ENCODE measurements around the gene POLR3G.

POLR3G gene, protein sequence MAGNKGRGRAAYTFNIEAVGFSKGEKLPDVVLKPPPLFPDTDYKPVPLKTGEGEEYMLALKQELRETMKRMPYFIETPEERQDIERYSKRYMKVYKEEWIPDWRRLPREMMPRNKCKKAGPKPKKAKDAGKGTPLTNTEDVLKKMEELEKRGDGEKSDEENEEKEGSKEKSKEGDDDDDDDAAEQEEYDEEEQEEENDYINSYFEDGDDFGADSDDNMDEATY

DNA sequence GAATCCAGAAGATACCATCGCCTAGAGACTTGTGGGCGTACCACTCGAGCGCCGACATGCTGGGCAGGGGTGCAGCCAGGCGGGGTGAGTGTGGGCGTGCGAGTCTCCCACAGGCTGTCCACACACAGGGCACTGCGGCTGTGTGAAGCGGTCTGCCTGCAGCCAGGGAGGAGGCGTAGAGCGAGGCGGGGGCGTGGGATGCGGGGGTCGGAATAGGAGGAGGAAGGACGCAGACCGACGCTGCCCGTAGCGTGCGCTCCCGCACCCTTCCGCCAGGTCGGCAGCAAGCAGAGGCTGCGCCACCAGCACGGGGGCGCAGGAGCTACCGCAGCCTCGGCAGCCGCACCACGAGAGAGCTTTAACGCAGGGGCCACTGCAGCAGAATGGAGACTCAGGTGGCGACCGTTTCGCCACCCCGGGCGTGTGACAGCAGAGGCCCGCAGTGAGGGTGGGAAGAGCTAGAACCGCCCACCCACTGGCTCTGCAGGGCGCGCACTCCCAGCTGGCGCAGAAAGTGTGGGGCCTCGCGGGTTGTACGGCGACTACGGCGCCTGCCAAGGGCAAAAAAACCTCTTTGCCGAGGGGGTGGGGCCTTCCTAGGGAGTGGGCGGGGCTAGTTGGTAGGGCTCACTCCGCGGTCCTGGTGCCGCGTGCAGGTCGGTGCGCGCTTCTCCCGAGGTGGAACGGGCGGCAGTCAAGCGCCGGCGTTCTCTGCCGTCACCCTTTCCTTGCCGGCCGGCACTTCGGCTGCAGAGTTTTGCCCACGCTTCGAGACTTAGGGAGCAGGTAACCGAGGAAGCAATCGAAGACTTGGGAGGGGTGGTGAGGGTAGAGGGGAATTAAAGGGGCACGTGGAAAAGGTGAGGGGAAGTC is at the start of gene POLR3G, which contains the start of gene MBLAC2:
TSS of gene POLR3G (plus strand) at position 630 of the 873 bp plus-strand sequence. CDS start 10,704 bp downstream, outside the sequence.
TSS of gene MBLAC2 (minus strand) at position 537 of the 873 bp plus-strand sequence. CDS start at position 58, 479 bp downstream.
- DNase-seq: peak; percentile 79

DNA sequence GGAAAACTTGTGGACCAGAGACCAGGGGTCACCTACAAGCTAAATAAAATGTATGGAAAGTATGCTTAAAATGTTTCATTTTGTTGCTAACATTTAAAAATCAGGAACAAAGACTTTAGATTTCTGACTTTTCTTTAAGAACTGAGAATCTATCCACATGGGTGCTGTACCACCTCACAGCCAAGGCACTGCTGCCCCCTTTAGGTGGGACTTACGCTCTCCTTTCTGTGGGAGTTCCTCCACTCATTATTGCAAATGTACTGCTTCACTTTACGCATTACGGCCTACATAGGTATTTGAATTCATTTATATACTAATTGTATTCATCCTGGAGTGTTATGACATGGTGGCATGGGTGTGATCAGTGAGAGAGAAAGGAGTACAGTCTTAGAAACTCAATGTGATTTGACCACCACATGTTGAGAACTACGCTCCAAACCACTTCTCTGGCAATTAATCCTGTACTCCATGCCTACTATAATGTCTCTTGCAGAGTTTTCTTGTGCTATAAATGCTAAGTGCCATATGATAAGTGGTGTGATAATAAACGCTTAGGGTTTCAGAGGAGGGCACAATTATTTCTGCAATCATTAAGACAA is 40.4 kb upstream of the POLR3G start:
- DNase-seq: no peak

DNA sequence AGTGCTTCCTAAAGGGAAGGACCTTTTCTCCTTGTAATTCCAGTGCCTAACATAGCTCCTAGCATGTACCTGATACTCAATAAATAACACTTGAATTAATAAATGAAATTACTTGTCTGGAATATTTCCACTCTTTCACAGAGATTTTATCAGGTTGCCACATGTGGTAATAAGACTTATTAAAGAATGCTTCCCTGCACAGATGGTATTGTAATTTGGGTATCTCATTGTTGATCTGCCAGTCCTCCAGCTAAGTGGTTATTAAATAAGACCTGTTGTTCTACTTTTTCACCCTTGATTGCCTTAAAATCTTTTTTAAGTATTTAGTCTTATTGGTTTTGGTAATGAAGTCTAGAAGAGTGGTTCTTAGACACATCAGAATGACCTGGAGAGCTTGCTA is 37.0 kb upstream of the POLR3G start:
- DNase-seq: no peak

DNA sequence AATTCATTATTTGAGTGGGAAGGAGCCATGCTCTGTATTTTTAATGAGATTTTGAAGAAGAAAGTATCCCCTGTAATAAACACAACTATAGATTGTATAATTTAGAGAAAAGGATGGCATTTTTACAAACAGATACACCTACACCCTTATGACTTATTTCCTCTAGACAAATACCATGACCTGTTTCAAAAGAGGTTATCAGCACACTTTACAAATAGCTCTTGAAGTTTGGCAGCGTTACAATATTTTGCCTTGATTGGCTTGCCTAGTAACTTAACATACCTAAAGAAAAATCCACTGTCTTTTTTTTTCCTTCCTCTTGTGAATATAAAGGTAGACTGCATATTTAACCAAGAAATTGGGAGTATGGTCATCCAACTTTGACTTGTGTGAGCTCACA is 36.6 kb upstream of the POLR3G start:
- DNase-seq: no peak

DNA sequence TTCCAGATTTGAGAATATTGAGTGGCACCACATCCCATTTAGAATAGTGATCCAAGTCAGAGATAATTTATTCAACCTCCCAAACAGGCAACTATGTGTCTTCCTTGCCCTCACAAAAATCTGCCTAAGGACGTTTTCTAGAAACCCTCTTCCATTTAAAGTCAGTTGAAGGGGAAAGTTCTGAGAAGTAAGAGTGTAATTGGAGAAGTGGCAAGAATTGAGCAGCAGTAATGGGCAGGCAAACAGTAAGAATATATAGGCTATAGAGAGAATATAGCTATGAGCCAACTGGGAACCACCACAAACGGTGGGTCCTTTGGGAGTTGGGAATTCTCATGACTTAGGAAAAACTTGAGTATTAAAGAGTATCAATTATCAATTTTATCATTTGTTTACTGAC is 34.0 kb upstream of the POLR3G start:
- DNase-seq: no peak

DNA sequence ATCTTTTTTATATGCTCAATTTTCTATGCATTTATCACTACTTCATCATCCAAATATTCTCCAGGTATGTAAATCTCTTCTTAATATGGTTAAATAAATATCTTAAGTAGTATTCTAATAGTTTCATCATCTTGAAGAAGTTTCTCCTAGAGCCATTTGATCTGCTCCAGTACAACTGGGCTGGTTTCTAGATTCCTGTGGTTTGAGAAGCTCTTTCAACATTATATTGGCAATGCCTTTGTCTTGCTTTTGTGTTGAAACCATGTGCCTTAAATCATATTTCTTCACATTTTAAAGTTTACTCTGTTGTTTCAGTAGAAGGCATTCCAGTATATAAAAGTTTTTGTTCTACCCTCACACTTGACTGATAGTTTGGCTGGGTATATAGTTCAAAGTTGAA is 27.7 kb upstream of the POLR3G start:
- DNase-seq: no peak

DNA sequence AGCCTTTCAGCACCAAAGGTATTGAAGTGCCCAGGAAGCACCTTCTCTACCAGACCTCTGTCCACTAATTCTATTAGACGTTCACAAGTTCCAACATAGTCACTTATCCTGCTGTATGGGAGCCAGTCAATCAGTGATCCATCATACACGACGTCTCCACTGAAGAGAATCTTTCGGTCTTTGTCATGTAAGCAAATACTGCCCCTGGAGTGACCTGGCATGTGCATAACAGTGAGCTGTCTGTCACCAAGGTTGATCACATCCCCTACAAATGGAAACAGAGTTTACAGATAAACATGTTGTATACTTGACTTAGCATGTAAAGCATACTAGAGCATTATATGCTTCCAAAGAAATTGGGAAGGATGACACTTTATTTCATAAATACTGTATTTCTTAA is 13.4 kb upstream of the POLR3G start:
- DNase-seq: no peak

DNA sequence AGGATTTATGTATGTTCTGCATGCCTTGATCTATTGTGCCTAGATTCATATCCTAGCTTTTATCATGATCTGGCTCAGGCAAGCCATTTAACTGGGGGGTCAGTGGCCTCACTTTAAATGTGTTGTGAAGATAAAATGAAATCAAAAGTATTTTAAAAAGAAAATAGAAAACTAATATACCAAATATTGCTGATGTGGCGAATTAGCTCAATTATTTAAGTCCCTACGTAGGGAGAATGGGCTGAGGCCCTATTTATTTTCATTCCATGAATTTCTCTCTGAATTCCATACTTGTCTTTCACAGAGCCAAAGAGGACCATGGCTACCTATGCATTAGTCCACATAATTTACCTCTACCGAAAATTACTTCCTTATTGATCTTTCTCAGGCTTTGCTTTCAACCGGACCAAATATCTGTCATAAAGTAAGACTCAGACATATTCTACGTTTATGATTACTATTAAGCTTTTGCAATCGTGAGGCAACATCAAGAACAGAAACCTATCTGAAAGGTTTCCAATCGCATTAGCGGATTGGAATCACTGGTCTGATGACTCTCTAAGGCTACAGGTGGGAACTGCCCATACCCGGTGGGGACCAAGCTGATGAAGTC is 1.8 kb upstream of the POLR3G start:
- DNase-seq: no peak

DNA sequence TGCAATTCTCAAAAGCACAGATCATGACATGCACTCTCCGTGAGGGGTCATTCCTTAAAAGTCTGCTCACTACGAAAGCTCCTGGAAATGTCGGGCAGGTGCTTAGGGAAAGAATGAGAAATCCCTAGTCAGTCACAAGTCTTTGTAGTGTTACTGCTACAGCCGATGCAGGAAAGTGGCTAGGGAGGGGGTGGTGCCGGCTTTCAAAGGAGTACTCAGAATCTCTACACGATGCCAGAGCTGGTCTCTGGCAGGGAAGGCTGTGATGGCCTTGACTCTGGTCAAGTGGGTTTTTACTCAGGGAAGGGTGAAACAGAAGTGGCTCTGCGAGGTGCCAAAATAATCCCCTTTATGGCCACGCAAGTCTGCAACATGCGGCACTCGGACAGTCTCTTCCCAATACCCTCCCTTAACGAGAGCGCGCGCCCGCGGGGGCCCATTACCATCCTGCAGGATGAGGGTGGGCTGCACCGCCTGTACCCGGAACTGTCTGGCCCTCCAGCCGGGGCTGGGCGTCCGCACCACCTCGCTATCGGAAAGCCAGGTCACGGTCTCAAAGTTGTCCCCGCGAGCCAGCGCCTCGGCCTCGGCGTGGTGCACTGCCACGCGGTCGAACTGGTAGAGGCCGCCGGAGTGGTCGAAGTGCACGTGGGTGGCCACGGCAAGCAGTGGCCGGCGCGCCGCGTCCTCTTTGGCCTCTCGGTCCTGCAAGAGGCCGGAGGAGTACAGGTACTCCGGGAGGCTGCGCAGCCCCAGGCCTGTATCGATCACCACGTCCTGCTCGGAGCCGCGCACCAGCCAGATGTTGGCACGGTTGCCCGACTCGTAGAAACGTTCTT is 1.0 kb upstream of the POLR3G start:
- no peak for DNase-seq

DNA sequence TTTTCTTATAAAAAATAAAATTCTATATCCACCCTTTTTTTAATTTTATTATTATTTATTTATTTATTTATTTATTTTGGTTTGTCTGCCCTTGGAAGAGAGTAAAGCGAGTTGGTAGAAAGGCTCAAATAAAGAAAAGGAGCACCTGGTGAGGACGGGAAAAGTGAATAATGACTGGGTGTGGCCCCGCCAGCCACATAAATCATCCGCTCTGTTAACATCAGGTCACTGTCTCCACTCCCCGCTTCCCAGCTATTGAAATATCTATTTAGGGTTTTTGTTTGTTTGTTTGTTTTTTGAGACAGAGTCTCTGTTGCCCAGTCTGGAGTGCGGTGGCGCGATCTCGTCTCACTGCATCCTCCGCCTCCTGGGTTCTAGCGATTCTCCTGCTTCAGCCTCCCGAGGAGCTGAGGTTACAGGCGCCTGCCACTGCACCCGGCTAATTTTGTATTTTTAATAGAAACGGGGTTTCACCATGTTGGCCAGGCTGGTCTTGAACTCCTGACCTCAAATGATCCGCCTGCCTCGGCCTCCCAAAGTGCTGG is 844 bp downstream of the POLR3G start:
- no peak for DNase-seq

DNA sequence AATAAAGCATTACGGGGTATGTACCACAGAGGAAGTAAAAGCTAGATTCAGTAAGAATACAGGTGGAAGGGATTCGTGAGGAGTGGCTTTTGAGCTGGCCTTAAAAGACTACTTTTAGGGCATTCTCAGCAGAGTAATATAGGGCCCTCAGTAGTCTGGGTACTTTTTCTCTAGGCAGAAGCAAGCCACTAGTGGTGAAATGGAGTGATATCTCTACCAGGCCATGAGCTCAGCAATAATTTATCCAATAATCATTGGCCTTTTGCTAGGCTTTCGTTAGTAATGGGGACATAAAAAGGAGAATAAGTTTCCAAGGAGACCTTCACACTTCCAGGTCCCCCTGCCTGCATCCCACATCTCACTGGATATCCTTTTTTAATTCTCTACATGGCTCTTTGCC is 1.7 kb downstream of the POLR3G start:
- DNase-seq: no peak

DNA sequence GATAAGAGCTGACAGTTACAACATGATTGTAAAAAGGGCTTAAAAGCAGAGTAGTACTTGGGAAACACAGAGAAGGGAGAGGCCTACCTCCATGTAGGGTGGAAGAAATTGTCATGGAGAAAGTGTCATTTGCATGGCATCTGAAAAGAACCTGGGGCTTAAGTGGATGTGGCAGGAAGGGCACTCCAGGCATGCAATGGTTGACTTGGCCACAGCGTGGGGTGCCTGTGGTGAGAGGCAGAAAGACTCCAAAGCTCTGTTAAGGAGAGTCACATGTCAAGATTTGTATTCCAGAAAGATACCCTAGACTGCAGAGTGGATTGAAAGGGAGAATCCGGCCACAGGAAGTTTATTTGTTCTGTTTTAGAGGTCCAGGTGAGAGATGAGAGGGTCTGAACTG is 2.4 kb downstream of the POLR3G start:
- DNase-seq: no peak

DNA sequence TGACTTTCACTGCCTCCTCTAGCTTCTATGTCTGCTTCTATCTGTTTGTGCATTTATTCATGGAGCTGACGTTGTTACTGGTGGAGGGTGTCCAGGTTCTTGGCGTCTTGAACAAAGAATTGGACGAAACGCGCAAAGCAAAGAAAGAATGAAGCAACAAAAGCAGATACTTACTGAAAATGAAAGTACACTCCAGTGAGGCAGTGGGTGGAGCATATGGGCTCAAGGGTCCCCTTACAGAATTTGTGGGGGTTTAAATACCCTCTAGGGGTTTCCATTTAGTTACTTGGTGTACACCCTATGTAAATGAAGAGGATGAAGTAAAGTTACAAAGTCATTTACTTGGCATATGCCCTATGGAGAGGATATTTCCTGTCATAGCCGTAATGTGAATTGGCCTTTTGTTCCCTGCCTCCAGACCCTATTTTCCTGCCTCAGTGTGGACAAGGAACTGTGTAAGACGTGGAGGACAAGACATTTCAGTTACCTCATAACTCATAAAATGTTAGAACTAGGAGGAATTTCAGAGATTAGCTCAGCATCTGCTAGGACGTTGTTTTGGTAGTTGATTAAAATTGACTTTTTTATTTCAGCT is 3.1 kb downstream of the POLR3G start:
- no peak for DNase-seq

DNA sequence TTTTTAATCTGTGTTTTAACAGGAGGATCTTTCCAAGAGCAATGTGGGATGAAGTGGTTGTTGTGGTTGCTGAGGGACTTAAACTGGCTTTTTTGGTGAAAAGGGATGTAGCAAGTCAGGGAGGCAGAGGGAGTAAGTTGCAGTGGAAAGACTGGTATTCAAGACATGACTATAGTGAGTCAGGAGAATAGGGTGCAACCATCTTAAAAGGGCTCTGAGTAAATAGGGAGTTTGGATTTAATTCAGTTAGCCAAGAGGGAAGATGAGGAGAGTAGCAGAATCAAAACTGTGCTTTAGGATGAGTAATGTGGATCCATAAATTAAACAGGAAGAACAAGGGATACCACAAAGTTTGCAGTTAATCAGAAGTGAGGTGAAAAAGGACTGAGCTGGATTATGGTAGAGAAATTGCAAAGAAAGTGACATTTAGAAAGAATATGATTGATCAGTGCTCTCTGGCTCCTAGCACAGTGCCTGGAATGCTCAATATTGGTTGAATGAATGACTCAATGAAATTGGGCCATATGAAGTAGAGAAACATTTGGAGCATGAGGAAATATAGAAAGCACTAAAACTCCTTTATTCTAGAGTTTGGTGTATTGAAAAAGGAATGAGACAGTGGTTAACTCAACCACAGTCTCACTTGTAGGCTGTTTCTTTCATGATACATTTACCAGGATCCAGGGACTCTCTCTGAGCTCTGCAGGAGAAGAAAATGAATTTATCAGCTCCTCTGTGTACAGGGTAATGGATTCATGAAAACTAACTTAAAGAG is 5.1 kb downstream of the POLR3G start:
- DNase-seq: no peak

DNA sequence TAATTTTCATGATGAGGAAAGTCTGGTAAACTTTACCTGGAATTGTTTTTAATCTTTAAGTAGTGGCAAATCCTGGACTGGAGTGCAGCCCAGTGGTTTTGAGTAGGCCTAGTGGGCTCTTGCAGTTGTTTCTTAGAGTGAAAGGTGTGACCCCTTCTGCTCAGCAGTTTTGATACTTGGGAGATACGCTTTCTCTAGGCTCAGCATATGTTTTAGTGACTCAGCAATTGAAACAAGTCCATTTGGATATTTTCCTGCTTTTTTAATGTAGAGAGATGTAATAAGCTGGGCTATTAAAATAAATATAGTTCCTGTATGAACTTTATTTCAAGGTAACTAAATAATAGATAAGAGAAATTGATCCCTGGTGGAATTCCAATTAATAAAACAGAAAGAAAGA is 6.0 kb downstream of the POLR3G start:
- no peak for DNase-seq

DNA sequence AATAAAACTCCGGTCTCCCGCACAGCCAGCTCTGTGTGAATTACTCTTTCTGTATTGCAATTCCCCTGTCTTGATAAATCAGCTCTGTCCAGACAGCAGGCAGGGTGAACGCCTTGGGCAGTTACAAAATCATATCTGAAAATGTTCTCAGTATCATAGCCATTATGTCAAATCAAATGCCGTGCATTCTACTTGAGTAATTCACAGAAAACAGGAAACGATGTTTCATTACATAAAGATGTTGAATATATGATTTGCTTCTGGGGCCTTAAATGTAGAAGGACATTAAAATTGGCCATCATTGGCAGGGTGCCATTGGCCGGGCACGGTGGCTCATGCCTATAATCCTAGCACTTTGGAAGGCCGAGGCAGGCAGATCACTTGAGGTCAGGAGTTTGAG is 8.5 kb downstream of the POLR3G start:
- DNase-seq: no peak

DNA sequence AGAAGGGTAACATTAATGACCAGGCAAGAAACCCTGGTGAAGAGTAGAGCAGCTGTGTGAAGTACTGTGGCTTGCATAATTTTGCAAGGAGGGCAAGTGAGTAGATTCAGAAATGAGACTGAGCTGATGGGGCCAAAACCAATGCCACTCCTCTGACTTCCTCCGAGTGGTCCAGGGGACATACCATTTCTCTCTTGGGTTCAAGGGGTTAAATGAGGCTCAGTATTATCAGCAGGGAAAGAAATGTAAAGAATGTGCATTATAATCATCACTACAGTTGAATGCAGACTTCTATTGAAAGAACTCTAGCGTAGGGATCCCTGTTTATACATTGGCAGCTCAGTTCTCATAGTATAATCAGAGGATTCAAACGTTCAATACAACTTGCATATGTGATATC is 9.9 kb downstream of the POLR3G start:
- no peak for DNase-seq

DNA sequence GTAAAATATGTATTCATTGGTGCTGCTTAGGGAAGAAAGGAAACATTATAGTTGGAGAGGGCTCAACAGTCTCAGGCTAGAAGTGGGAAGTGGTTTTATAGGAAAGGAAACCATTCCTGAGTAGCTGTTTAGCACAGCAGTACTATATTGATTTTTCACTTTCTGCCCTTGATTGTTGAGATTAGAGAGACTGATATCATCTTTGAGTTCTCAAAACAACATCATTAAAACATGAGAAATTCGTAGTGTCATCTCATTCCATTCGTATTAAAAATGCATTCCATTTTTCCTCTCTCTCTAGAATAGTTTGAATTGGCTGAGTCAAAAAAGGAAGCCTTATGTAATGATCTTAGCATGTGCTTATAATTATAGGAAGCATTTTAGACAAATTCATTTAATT is 14.1 kb downstream of the POLR3G start:
- no peak for DNase-seq

DNA sequence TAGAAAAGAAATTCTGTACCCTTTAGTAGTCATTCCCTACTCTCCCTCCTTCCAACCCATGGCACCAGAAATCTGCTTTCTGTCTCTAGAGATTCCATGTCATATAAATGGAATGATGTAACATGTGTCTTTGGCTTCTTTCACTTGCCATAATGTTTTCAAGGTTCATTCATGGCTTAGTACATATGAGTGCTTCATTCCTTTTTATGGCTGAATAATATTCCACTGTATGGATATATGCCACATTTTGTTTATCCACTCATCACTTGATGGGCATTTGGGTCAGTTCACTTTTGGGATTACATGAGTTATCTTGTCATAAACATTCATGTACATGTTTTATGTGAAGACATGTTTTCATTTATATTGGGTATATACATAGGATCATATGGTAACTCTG is 19.4 kb downstream of the POLR3G start:
- no peak for DNase-seq

DNA sequence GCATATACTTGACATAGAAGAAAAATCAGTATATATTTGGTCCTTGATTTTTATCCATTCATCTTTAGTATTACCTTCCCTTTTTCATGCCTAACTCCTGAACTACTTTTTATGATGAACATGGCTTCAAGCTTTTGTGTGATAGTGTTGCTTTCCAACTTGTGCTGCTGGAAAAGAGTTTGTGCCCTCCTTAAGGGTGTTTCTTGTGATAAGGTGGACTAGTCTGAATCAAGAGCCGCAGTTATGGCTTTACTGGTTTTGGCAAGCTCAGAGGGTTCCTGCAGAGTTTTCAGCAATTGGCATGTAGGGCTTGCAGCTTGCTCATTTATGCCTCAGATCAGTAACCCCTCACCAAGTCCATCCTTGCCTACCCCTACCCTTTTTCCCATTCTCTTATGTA is 20.5 kb downstream of the POLR3G start:
- no peak for DNase-seq

DNA sequence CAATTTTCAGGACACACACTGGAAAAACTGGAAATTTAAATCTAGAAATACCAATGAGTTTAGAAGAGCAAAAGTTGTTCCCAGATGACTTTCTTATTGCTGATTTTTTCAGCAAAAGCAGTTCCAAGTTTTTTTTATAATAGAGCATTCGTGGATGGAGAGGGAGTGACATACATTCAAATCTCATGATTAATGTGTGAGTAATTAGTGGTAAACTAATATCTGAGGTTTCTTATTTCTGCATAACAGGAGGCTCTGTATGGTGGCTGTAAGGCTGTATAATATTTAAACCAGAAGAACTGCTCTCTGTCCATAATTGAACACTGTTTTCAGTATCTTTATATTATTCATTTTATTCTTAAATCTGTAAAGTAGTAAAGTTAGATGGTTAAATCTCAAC is 28.9 kb downstream of the POLR3G start:
- DNase-seq: no peak
